HepG2 (cell line): ENCODE measurements around the gene INHA. TPM values are rescaled to one million over a fixed set of nuclear protein-coding genes. Genes with fewer than 3 reads are reported as not detected.

ENCODE experiments used
- ARID2 ChIP-seq: sonication (generic); formaldehyde crosslinking; IDR thresholded peaks from 2 replicates; pipeline ENCODE4 v1.8.1; 2022; ENCODE audit warnings: mild to moderate bottlenecking, missing genetic modification reagents, borderline replicate concordance
- CENPX ChIP-seq: sonication (generic); formaldehyde crosslinking; IDR thresholded peaks from 2 replicates; pipeline ENCODE4 v1.9.0; 2021; ENCODE audit warnings: mild to moderate bottlenecking, missing genetic modification reagents, moderate library complexity
- DNMT3B ChIP-seq: conservative IDR thresholded peaks from 2 replicates; pipeline ENCODE4 v1.6.1; 2016; ENCODE audit warnings: missing biosample characterization, control low read depth
- FOSL2 ChIP-seq: sonication (generic); formaldehyde crosslinking; IDR thresholded peaks from 2 replicates; pipeline ENCODE4 v1.4.0; 2020; ENCODE audit warnings: missing genetic modification reagents
- FOXC1 ChIP-seq: sonication (generic); formaldehyde crosslinking; IDR thresholded peaks from 2 replicates; pipeline ENCODE4 v1.8.0; 2022; ENCODE audit warnings: mild to moderate bottlenecking, missing genetic modification reagents, borderline replicate concordance
- HDAC1 ChIP-seq: sonication (generic); formaldehyde crosslinking; IDR thresholded peaks from 2 replicates; pipeline ENCODE4 v1.5.1; 2020; ENCODE audit warnings: mild to moderate bottlenecking, missing genetic modification reagents
- MTF2 ChIP-seq: sonication (generic); formaldehyde crosslinking; IDR thresholded peaks from 2 replicates; pipeline ENCODE4 v1.5.0; 2020; ENCODE audit warnings: missing genetic modification reagents, borderline replicate concordance
- MYC ChIP-seq: sonication (generic); formaldehyde crosslinking; IDR thresholded peaks from 2 replicates; pipeline ENCODE4 v1.9.0; 2021; ENCODE audit warnings: missing genetic modification reagents, borderline replicate concordance
- NPAS2 ChIP-seq: sonication (generic); formaldehyde crosslinking; IDR thresholded peaks from 2 replicates; pipeline ENCODE4 v1.8.0; 2022; ENCODE audit warnings: mild to moderate bottlenecking, missing genetic modification reagents, borderline replicate concordance
- PAWR ChIP-seq: sonication (generic); formaldehyde crosslinking; IDR thresholded peaks from 2 replicates; pipeline ENCODE4 v1.4.0; 2020; ENCODE audit warnings: missing genetic modification reagents, mild to moderate bottlenecking, borderline replicate concordance
- SAP130 ChIP-seq: IDR thresholded peaks from 2 replicates; pipeline ENCODE4 v1.6.1; 2016; ENCODE audit warnings: low read depth
- SSRP1 ChIP-seq: IDR thresholded peaks from 2 replicates; pipeline ENCODE4 v1.6.1; 2016; ENCODE audit warnings: control low read depth
- YY1 ChIP-seq: IDR thresholded peaks from 2 replicates; pipeline ENCODE4 v1.6.1; 2011; ENCODE audit warnings: low read length, low read depth, moderate library complexity, mild to moderate bottlenecking; ENCODE audit not compliant: insufficient read depth, insufficient replicate concordance
- ZBTB38 ChIP-seq: sonication (generic); formaldehyde crosslinking; IDR thresholded peaks from 2 replicates; pipeline ENCODE4 v1.5.1; 2020; ENCODE audit warnings: mild to moderate bottlenecking, missing genetic modification reagents
- ZC3H13 ChIP-seq: sonication (generic); formaldehyde crosslinking; IDR thresholded peaks from 2 replicates; pipeline ENCODE4 v1.8.1; 2023; ENCODE audit warnings: mild to moderate bottlenecking, missing genetic modification reagents, moderate library complexity
- ZNF138 ChIP-seq: sonication (generic); formaldehyde crosslinking; IDR thresholded peaks from 2 replicates; pipeline ENCODE4 v1.5.0; 2020; ENCODE audit warnings: mild to moderate bottlenecking, low read depth, missing genetic modification reagents
- ZNF329 ChIP-seq: sonication (generic); formaldehyde crosslinking; IDR thresholded peaks from 2 replicates; pipeline ENCODE4 v1.9.0; 2021; ENCODE audit warnings: low read depth, mild to moderate bottlenecking, missing genetic modification reagents
- ZNF484 ChIP-seq: sonication (generic); formaldehyde crosslinking; IDR thresholded peaks from 2 replicates; pipeline ENCODE4 v1.5.1; 2020; ENCODE audit warnings: mild to moderate bottlenecking, low read depth, missing genetic modification reagents, borderline replicate concordance
- ZNF569 ChIP-seq: sonication (generic); formaldehyde crosslinking; IDR thresholded peaks from 2 replicates; pipeline ENCODE4 v1.5.0; 2020; ENCODE audit warnings: mild to moderate bottlenecking, missing genetic modification reagents, moderate library complexity, borderline replicate concordance
- ZNF577 ChIP-seq: sonication (generic); formaldehyde crosslinking; IDR thresholded peaks from 2 replicates; pipeline ENCODE4 v1.4.0; 2020; ENCODE audit warnings: mild to moderate bottlenecking, low read depth, missing genetic modification reagents, borderline replicate concordance
- ZNF589 ChIP-seq: sonication (generic); formaldehyde crosslinking; conservative IDR thresholded peaks from 2 replicates; pipeline ENCODE4 v1.8.0; 2022; ENCODE audit warnings: mild to moderate bottlenecking, moderate library complexity, missing genetic modification reagents
- ZNF644 ChIP-seq: IDR thresholded peaks from 2 replicates; pipeline ENCODE4 v1.6.1; 2016; ENCODE audit warnings: low read depth
- polyA plus RNA-seq, 8 experiments: library from polyadenylated mRNA; depleted of rRNA in 3 of 8; stranded (reverse) in 7 of 8; unstranded in 1 of 8; fragments of >200 nt; fragmentation: Illumina TruSeq in 4 of 8; extraction: Trizol in 4 of 8; gene quantifications; 2 replicates each; pipeline versions ENCODE4 v1.2.1 to v1.2.3, GENCODE V29; 2011 to 2016; ENCODE audit warnings: low read depth in 4 of 8, missing spikeins in 1 of 8, mixed read lengths in 1 of 8; ENCODE audit not compliant: insufficient read depth in 1 of 8
- total RNA-seq, 5 experiments: library from RNA; depleted of rRNA; stranded (reverse); fragments of >200 nt; fragmentation: Illumina TruSeq; extraction: Trizol; gene quantifications; 2 replicates each; pipeline ENCODE4 v1.2.3, GENCODE V29; 2016; ENCODE audit warnings: low read depth in 1 of 5
- TF ChIP-seq, protein P1 (sequence below): sonication (generic); formaldehyde crosslinking; IDR thresholded peaks from 2 replicates; pipeline ENCODE4 v1.4.0; 2020; ENCODE audit warnings: missing genetic modification reagents
- TF ChIP-seq, protein P2 (sequence below): sonication (generic); formaldehyde crosslinking; conservative IDR thresholded peaks from 2 replicates; pipeline ENCODE4 v1.4.0; 2020; ENCODE audit warnings: missing genetic modification reagents
- TF ChIP-seq, protein P3 (sequence below): sonication (generic); formaldehyde crosslinking; IDR thresholded peaks from 2 replicates; pipeline ENCODE4 v1.4.0; 2020; ENCODE audit warnings: missing genetic modification reagents
- TF ChIP-seq, protein P4 (sequence below): sonication (generic); formaldehyde crosslinking; IDR thresholded peaks from 2 replicates; pipeline ENCODE4 v1.5.0; 2020; ENCODE audit warnings: mild to moderate bottlenecking, missing genetic modification reagents

Gene INHA
- total and polyA plus RNA-seq, 2 of the 13 experiments (the other 11 are each of a cell fraction or from before 2014, with no cell fraction given) = 4.1 to 15.2 TPM

DNA sequence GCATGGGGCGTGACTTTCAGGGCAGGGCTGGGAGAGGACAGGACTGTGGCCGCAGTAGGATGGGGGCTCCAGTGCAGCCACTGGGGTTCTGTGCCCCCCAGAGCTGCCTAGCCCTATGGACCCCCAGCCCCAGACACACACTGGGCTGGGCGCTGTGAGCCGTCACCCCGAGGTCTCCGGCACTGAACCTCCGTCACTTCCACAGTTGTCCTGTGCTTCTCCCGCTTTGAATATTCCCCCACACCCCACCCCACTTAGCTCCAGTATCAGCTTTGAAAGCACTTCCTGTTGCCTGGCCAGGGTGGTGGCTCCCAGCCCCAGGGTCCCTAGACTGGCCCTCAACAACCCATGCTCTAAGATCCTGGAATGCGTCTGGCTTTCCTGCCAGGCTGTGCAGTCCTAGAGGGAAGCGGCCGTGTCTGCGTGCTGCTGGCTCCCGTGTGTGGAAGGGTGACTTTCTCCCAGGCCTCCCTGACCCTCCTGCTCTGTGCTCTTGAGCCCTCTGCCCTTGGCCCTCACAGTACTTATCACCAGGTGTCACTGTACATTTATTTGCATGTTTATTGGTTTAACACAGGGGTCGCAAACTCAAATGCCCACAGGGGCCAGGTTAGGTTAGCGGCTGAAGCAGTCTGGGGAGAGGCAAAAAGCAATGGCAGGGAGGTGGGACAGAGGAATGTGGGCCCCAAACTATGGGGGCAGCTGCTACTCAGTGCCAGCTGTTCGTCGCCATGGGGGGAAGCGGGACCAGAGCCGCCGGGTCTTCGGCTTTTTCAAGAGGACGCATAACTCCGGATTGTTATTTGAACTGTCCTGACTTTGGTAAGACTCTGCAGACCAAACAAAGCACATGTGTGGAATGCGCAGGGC, 10.7 kb upstream of the INHA start (continued):
- TF ChIP-seq SAP130 (CRISPR knock-in tag) = peak; percentile 12; the same call in 1 of the 2 replicates
- TF ChIP-seq DNMT3B = no peak
- TF ChIP-seq NPAS2 = no peak
- TF ChIP-seq ZNF569 (CRISPR knock-in tag) = no peak
- peak; percentile 42; the same call in 1 of the 2 replicates for TF ChIP-seq ZNF589 (CRISPR knock-in tag)
- TF ChIP-seq MTF2 (CRISPR knock-in tag) = no peak
- peak; percentile 46; the same call in 1 of the 2 replicates for TF ChIP-seq HDAC1 (CRISPR knock-in tag)
- TF ChIP-seq ZC3H13 (CRISPR knock-in tag) = peak; percentile 59; the same call in 1 of the 2 replicates
- peak; percentile 76 for TF ChIP-seq ZBTB38
- TF ChIP-seq ZNF138 (CRISPR knock-in tag) = no peak
- TF ChIP-seq FOXC1 (CRISPR knock-in tag) = no peak
- TF ChIP-seq, protein P1, sequence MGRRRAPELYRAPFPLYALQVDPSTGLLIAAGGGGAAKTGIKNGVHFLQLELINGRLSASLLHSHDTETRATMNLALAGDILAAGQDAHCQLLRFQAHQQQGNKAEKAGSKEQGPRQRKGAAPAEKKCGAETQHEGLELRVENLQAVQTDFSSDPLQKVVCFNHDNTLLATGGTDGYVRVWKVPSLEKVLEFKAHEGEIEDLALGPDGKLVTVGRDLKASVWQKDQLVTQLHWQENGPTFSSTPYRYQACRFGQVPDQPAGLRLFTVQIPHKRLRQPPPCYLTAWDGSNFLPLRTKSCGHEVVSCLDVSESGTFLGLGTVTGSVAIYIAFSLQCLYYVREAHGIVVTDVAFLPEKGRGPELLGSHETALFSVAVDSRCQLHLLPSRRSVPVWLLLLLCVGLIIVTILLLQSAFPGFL (CRISPR knock-in tag) = no peak
- no peak for TF ChIP-seq ZNF329
- TF ChIP-seq, protein P2, sequence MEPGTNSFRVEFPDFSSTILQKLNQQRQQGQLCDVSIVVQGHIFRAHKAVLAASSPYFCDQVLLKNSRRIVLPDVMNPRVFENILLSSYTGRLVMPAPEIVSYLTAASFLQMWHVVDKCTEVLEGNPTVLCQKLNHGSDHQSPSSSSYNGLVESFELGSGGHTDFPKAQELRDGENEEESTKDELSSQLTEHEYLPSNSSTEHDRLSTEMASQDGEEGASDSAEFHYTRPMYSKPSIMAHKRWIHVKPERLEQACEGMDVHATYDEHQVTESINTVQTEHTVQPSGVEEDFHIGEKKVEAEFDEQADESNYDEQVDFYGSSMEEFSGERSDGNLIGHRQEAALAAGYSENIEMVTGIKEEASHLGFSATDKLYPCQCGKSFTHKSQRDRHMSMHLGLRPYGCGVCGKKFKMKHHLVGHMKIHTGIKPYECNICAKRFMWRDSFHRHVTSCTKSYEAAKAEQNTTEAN (CRISPR knock-in tag) = no peak
- TF ChIP-seq, protein P3, sequence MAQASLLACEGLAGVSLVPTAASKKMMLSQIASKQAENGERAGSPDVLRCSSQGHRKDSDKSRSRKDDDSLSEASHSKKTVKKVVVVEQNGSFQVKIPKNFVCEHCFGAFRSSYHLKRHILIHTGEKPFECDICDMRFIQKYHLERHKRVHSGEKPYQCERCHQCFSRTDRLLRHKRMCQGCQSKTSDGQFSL = no peak
- TF ChIP-seq YY1 = no peak
- TF ChIP-seq ARID2 = 0 out of 2 replicates have a peak, but pooled peaks have one; percentile 33
- no peak for TF ChIP-seq FOSL2
- peak; percentile 88 for TF ChIP-seq SSRP1 (CRISPR knock-in tag)
- TF ChIP-seq MYC (CRISPR knock-in tag) = no peak; the same call in 1 of the 2 replicates
- TF ChIP-seq CENPX (CRISPR knock-in tag) = no peak
- no peak for TF ChIP-seq ZNF644 (CRISPR knock-in tag)
- TF ChIP-seq, protein P4, sequence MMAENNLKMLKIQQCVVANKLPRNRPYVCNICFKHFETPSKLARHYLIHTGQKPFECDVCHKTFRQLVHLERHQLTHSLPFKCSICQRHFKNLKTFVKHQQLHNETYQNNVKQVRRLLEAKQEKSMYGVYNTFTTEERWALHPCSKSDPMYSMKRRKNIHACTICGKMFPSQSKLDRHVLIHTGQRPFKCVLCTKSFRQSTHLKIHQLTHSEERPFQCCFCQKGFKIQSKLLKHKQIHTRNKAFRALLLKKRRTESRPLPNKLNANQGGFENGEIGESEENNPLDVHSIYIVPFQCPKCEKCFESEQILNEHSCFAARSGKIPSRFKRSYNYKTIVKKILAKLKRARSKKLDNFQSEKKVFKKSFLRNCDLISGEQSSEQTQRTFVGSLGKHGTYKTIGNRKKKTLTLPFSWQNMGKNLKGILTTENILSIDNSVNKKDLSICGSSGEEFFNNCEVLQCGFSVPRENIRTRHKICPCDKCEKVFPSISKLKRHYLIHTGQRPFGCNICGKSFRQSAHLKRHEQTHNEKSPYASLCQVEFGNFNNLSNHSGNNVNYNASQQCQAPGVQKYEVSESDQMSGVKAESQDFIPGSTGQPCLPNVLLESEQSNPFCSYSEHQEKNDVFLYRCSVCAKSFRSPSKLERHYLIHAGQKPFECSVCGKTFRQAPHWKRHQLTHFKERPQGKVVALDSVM (CRISPR knock-in tag) = no peak
- TF ChIP-seq ZNF484 (CRISPR knock-in tag) = no peak
- no peak for TF ChIP-seq ZNF577
- TF ChIP-seq PAWR = 0 out of 2 replicates have a peak, but pooled peaks have one; percentile 40
